Measurements from ENCODE around the gene ZNF555.
"Not testable (repeated sequence)": the region's sequence is repeated elsewhere in the genome, so short reads cannot be mapped to it uniquely, and the experiment has no call there.

Gene ZNF555

DNA sequence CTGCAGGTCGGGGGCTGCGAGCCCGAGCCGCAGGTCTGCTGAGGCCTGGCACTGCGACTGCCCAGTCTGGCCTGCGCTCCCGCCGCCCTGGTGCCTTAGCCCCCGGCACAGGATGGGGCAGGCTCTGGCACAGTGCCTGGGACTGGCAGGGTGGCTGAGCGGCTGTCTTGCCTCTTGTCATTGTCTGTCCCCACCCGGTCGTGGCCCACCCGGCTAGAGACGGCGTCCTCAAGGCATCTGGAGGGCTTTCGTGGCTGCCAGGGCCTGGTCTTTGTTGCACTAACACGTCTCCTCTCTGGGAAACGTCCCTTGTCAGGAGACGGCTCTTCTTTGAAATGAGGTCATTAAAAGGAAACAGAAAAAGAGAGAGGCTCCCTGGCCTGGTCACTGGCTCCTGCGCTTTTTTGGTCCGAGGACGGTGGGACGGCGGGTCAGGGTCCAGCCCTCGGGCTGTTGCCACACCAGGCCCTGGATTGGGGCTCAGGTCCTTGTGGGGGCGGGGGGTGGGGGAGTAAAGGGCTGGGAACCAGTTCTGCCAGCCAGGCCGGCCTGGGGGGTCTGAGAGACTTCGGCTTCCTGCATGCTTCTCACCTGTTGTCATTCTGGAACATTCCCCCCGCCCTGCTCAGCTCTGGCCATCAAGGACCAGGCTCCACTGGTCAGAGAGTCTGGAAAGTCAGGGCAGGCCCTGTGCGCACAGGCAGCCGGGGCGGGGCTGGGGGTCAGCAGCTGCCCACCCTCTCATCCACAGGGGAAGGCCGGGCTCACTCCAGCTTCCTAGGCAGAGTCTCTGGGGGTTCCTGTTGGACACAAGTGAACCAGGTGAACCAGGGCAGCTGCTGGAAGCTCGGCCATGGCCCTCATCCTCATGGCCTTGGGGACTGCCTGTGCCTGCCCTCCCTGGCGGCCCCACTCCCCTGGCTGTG lies 27.8 kb upstream of the ZNF555 start:
- no peaks in the 10 kb centered on the region for H3K79me2 ChIP-seq
- H3K9ac ChIP-seq: no peak overlapping the region
- no peak overlapping the region for H3K4me3 ChIP-seq (ENCODE audit: low read depth, low read length)
- H3K4me2 ChIP-seq (ENCODE audit: low read length): no peak overlapping the region
- no peak overlapping the region for H2AFZ ChIP-seq
- no peaks in the 10 kb centered on the region for H3K9me3 ChIP-seq (ENCODE audit: control insufficient read depth, low read length)
- TF ChIP-seq, protein P1, sequence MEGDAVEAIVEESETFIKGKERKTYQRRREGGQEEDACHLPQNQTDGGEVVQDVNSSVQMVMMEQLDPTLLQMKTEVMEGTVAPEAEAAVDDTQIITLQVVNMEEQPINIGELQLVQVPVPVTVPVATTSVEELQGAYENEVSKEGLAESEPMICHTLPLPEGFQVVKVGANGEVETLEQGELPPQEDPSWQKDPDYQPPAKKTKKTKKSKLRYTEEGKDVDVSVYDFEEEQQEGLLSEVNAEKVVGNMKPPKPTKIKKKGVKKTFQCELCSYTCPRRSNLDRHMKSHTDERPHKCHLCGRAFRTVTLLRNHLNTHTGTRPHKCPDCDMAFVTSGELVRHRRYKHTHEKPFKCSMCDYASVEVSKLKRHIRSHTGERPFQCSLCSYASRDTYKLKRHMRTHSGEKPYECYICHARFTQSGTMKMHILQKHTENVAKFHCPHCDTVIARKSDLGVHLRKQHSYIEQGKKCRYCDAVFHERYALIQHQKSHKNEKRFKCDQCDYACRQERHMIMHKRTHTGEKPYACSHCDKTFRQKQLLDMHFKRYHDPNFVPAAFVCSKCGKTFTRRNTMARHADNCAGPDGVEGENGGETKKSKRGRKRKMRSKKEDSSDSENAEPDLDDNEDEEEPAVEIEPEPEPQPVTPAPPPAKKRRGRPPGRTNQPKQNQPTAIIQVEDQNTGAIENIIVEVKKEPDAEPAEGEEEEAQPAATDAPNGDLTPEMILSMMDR (IDR thresholded peaks at IDR 0.05): no peak
- no peaks in the 10 kb centered on the region for H3K4me1 ChIP-seq
- no peaks in the 10 kb centered on the region for H3K36me3 ChIP-seq (ENCODE audit: control insufficient read depth, insufficient read depth, low read length)
- H3K27me3 ChIP-seq (ENCODE audit: control insufficient read depth, insufficient read depth, low read length): no peaks in the 10 kb centered on the region
- H3K27ac ChIP-seq: no peak overlapping the region

DNA sequence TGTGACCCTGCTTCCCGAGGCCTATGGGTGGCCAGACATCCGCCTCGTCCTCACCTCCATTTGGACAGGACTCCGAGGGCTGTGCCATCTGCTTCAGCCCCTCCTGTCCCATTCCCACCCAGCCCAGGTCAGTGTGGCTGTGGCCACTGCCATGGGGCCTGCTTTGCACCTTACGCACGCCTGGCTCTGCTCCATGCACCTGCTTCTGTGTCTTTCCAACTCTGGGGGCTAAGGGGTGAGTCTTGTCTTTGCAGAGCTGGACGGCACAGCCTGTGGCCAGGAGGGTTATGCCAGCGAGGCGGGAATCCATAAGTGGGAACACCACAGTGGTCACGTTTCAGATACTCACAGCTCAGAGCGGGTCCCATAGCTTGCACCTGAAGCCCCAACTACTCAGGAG lies 26.8 kb upstream of the ZNF555 start:
- no peaks in the 10 kb centered on the region for H3K36me3 ChIP-seq (ENCODE audit: control insufficient read depth, insufficient read depth, low read length)
- no peaks in the 10 kb centered on the region for H3K79me2 ChIP-seq
- H3K9ac ChIP-seq: no peak overlapping the region
- H3K4me3 ChIP-seq (ENCODE audit: low read depth, low read length): no peak overlapping the region
- H3K4me2 ChIP-seq (ENCODE audit: low read length): no peak overlapping the region
- TF ChIP-seq, protein P1 (IDR thresholded peaks at IDR 0.05): no peak
- H3K27ac ChIP-seq: no peak overlapping the region
- no peaks in the 10 kb centered on the region for H3K9me3 ChIP-seq (ENCODE audit: control insufficient read depth, low read length)
- no peak overlapping the region for H2AFZ ChIP-seq
- no peaks in the 10 kb centered on the region for H3K27me3 ChIP-seq (ENCODE audit: control insufficient read depth, insufficient read depth, low read length)
- H3K4me1 ChIP-seq: no peaks in the 10 kb centered on the region

DNA sequence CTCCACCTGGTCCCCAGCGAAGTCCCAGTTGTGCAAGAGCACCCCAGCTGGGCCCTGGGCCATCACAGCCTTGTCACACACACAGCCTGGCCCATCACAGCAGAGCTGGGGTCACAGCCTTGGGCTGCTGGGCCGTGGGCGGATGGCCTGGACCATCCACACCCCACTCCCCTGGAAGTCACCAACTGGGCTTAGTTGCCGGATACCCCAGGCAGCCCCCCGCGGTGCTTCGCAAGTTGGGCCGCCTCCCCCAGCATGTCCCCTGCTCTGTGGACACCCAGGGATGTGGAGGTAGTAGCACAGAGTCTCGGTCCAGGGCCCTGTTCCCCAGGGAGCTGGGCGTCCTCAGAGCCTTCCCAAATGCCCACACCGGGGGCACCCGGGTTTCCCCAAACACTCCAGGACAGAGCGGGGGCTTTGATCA lies 26.1 kb upstream of the ZNF555 start:
- Histone ChIP-seq H3K4me2 (ENCODE audit: low read length) (no peak overlapping the region), H3K36me3 (ENCODE audit: control insufficient read depth, insufficient read depth, low read length) (no peaks in the 10 kb centered on the region), H3K27ac (no peak overlapping the region), H3K9ac (no peak overlapping the region), H2AFZ (no peak overlapping the region), H3K4me1 (no peaks in the 10 kb centered on the region), H3K79me2 (no peaks in the 10 kb centered on the region), H3K4me3 (ENCODE audit: low read depth, low read length) (no peak overlapping the region), H3K9me3 (ENCODE audit: control insufficient read depth, low read length) (no peaks in the 10 kb centered on the region), H3K27me3 (ENCODE audit: control insufficient read depth, insufficient read depth, low read length) (no peaks in the 10 kb centered on the region)
- TF ChIP-seq, protein P1 (IDR thresholded peaks at IDR 0.05): no peak

DNA sequence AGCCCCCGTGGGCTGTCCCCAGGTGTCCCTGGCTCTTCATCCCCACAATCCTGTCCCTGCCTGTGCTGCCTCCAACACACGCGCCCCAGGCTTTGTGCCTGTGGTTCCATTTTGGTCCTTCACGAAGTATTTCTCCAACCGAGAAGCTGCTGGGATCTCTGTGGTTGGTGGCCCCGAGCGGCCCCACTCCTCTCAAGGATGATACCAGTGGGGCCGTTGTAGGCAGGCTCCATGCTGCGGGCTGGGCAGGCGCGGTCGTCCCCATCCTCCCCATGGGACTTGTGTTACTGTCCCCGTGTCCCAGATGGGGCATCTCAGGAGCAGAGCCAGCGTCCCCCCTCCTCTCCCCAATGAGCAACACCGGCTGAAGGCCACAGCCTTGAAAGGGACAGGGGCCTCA lies 25.4 kb upstream of the ZNF555 start:
- no peak overlapping the region for H3K9ac ChIP-seq
- TF ChIP-seq, protein P1 (IDR thresholded peaks at IDR 0.05): no peak
- no peaks in the 10 kb centered on the region for H3K79me2 ChIP-seq
- no peak overlapping the region for H3K27ac ChIP-seq
- H3K36me3 ChIP-seq (ENCODE audit: control insufficient read depth, insufficient read depth, low read length): no peaks in the 10 kb centered on the region
- H3K4me1 ChIP-seq: no peaks in the 10 kb centered on the region
- no peak overlapping the region for H2AFZ ChIP-seq
- H3K4me3 ChIP-seq (ENCODE audit: low read depth, low read length): no peak overlapping the region
- H3K27me3 ChIP-seq (ENCODE audit: control insufficient read depth, insufficient read depth, low read length): no peaks in the 10 kb centered on the region
- no peaks in the 10 kb centered on the region for H3K9me3 ChIP-seq (ENCODE audit: control insufficient read depth, low read length)
- H3K4me2 ChIP-seq (ENCODE audit: low read length): no peak overlapping the region

- TF ChIP-seq, protein P1 (IDR thresholded peaks at IDR 0.05): no peak
- Histone ChIP-seq H3K4me1 (no peaks in the 10 kb centered on the region), H3K79me2 (no peaks in the 10 kb centered on the region), H3K27ac (no peak overlapping the region), H3K27me3 (ENCODE audit: control insufficient read depth, insufficient read depth, low read length) (no peaks in the 10 kb centered on the region), H3K9me3 (ENCODE audit: control insufficient read depth, low read length) (no peaks in the 10 kb centered on the region), H3K4me2 (ENCODE audit: low read length) (no peak overlapping the region), H3K36me3 (ENCODE audit: control insufficient read depth, insufficient read depth, low read length) (no peaks in the 10 kb centered on the region), H3K9ac (no peak overlapping the region), H2AFZ (no peak overlapping the region), H3K4me3 (ENCODE audit: low read depth, low read length) (no peak overlapping the region)
Measured at GRCh38 chr19:2816641-2817040, 24.6 kb upstream of the ZNF555 start.

DNA sequence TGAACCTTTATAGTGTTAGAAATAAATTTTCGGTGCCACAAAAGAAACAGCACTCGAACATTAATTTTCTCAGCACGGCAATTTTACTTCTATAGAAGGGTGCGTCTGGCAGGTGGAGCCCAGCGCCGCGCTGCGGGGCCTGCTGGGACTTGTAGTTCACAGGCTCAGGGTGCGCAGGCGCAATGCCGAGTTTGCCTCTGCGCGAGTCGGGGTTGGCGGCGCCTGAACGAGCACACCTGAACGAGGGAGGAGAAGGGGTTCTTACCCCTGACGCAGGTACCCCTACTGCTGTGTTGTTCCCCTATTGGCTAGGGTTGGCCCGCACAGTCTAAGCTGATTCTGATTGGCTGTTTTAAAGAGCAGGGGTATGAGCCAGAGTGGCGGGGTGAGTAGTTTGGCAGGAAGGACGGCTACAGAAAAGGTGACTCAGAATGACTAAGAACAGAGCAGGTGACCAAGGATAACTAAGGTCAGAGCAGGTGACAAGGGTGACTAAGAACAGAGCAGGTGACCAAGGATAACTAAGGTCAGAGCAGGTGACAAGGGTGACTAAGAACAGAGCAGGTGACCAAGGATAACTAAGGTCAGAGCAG lies 23.9 kb upstream of the ZNF555 start:
- not testable (repeated sequence) for H3K27me3 ChIP-seq (ENCODE audit: control insufficient read depth, insufficient read depth, low read length); H3K4me2 ChIP-seq (ENCODE audit: low read length); H3K9me3 ChIP-seq (ENCODE audit: control insufficient read depth, low read length); H3K27ac ChIP-seq; H3K79me2 ChIP-seq; H3K36me3 ChIP-seq (ENCODE audit: control insufficient read depth, insufficient read depth, low read length); H2AFZ ChIP-seq; H3K9ac ChIP-seq; H3K4me1 ChIP-seq; H3K4me3 ChIP-seq (ENCODE audit: low read depth, low read length)

All from parathyroid adenoma (tissue), 2 donors.